ENCODE measurements around the gene ATP2B2.
"Not testable (repeated sequence)": the region's sequence is repeated elsewhere in the genome, so short reads cannot be mapped to it uniquely, and the experiment has no call there.

ATP2B2 gene

GRCh38 chr3:10546181-10546624 lies 40.8 kb upstream of the ATP2B2 start:
- no peak overlapping the region for H3K4me3 ChIP-seq (ENCODE audit: low read length)
- TF ChIP-seq ZNF274 (IDR thresholded peaks at IDR 0.05; ENCODE audit: low read depth, low read length): no peak

GRCh38 chr3:10542518-10542917 lies 37.1 kb upstream of the ATP2B2 start:
- no peak for TF ChIP-seq ZNF274 (IDR thresholded peaks at IDR 0.05; ENCODE audit: low read depth, low read length)
- H3K4me3 ChIP-seq (ENCODE audit: low read length): no peak overlapping the region

DNA sequence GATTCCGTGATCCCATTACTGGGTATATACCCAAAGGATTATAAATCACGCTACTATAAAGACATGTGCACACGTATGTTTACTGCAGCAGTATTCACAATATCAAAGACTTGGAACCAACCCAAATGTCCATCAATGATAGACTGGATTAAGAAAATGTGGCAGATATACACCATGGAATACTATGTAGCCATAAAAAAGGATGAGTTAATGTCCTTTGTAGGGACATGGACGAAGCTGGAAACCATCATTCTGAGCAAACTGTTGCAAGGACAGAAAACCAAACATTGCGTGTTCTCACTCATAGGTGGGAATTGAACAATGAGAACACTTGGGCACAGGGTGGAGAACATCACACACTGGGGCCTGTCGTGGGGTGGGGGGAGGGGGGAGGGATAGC lies 35.0 kb upstream of the ATP2B2 start:
- not testable (repeated sequence) for H3K4me3 ChIP-seq (ENCODE audit: low read length)

GRCh38 chr3:10534066-10534465 lies 28.7 kb upstream of the ATP2B2 start:
- no peak overlapping the region for H3K4me3 ChIP-seq (ENCODE audit: low read length)
- TF ChIP-seq ZNF274 (IDR thresholded peaks at IDR 0.05; ENCODE audit: low read depth, low read length): no peak

GRCh38 chr3:10533737-10534023 lies 28.3 kb upstream of the ATP2B2 start:
- no peak for TF ChIP-seq ZNF274 (IDR thresholded peaks at IDR 0.05; ENCODE audit: low read depth, low read length)

GRCh38 chr3:10532939-10533736 lies 27.8 kb upstream of the ATP2B2 start:
- no peak for TF ChIP-seq ZNF274 (IDR thresholded peaks at IDR 0.05; ENCODE audit: low read depth, low read length)
- H3K4me3 ChIP-seq (ENCODE audit: low read length): no peak overlapping the region

More at GRCh38 chr3:10533737-10534023, 28.3 kb upstream of the ATP2B2 start:
- no peak overlapping the region for H3K4me3 ChIP-seq (ENCODE audit: low read length)

DNA sequence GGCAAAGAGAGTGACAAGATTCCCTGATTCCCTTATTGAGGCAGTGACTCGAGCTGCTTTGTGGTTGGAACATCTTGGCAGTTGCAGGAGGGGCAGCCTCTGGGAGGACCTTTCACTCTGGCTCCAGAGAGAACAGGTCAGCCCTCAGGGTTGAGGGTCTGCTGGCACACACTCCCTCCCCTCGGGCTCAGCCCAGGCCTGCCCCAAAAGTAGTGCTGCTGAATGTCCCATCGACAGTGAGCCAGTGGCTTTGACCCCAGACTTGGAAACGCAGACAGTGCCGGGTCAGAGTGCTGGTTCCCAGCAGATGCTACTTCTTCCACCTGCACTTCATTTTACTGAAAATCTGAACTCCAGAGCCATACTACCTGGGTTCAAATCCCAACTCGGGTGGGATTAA lies 25.6 kb upstream of the ATP2B2 start:
- no peak for TF ChIP-seq ZNF274 (IDR thresholded peaks at IDR 0.05; ENCODE audit: low read depth, low read length)

GRCh38 chr3:10530241-10530640 lies 24.9 kb upstream of the ATP2B2 start:
- no peak overlapping the region for H3K4me3 ChIP-seq (ENCODE audit: low read length)
- no peak for TF ChIP-seq ZNF274 (IDR thresholded peaks at IDR 0.05; ENCODE audit: low read depth, low read length)

More for the DNA sequence above, 25.6 kb upstream of the ATP2B2 start:
- H3K4me3 ChIP-seq (ENCODE audit: low read length): no peak overlapping the region

DNA sequence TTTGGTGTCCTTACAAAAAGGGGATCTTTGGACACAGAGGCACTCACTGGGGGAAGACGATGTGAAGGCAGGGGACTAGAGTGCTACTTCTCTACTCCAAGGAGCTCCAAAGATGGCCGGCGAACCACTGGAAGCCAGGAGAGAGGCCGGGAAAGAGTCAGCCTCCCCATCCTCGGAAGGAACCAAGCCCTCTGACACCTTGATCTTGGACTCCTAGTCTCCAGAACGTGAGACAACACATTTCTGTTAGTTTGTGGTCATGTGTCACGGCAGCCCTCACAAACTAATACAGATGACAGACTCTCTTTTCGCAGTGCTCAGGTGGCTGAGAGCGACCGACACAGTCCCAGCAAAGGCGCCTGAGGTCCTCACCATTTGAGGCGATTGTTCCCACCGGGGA lies 24.4 kb upstream of the ATP2B2 start:
- H3K4me3 ChIP-seq (ENCODE audit: low read length): no peak overlapping the region
- TF ChIP-seq ZNF274 (IDR thresholded peaks at IDR 0.05; ENCODE audit: low read depth, low read length): no peak

- no peak overlapping the region for H3K4me3 ChIP-seq (ENCODE audit: low read length)
- TF ChIP-seq ZNF274 (IDR thresholded peaks at IDR 0.05; ENCODE audit: low read depth, low read length): no peak
Measured at GRCh38 chr3:10528046-10528445, 22.7 kb upstream of the ATP2B2 start.

GRCh38 chr3:10527295-10528001 lies 22.1 kb upstream of the ATP2B2 start:
- TF ChIP-seq ZNF274 (IDR thresholded peaks at IDR 0.05; ENCODE audit: low read depth, low read length): no peak

GRCh38 chr3:10526366-10526765 lies 21.0 kb upstream of the ATP2B2 start:
- TF ChIP-seq ZNF274 (IDR thresholded peaks at IDR 0.05; ENCODE audit: low read depth, low read length): no peak

More at GRCh38 chr3:10527295-10528001, 22.1 kb upstream of the ATP2B2 start:
- H3K4me3 ChIP-seq (ENCODE audit: low read length): no peak overlapping the region

DNA sequence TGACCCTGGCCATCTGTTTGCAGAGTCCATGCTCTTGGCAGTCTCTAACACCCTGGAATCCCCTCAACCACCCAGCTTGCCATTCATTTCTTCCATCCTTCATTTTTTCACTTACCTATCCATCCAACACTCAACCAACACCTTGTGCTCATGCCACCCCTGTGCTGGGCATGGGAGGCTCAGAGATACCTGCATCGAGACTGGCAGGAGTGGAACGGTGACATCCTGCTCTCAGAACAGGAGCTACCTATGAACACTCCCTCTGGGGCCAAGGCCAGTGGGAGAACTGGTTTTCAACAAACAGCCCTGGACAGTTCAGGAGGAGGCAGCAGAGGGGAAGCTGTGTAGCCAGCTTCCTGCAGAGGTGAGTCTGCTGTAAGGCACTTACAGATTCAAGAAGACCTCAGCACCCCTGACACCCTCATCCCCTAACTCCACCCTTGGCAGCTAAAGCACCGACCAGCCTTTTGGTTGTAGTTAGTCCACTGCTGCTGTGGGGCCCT lies 19.5 kb upstream of the ATP2B2 start:
- no peak for TF ChIP-seq ZNF274 (IDR thresholded peaks at IDR 0.05; ENCODE audit: low read depth, low read length)
- H3K4me3 ChIP-seq (ENCODE audit: low read length): no peak overlapping the region

More at GRCh38 chr3:10526366-10526765, 21.0 kb upstream of the ATP2B2 start:
- H3K4me3 ChIP-seq (ENCODE audit: low read length): no peak overlapping the region

DNA sequence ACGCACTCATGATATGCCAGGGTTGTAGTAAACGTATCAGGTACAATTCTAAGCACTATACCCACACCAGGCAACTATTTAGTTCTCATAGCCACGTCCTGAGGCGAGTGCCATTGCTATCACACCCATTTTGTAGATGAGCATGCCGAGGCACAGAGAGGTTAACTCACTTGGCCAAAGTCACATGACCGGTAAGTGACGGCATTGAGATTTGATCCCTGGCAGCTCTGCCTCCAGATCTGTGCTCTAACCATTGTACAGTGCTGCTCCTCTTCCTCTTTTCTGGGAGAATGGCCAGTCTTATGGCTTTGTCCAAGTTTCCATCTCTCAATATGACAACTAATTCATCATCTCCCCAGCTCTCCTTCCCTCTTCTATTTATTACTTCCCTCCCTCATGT lies 18.9 kb upstream of the ATP2B2 start:
- no peak for TF ChIP-seq ZNF274 (IDR thresholded peaks at IDR 0.05; ENCODE audit: low read depth, low read length)
- no peak overlapping the region for H3K4me3 ChIP-seq (ENCODE audit: low read length)

DNA sequence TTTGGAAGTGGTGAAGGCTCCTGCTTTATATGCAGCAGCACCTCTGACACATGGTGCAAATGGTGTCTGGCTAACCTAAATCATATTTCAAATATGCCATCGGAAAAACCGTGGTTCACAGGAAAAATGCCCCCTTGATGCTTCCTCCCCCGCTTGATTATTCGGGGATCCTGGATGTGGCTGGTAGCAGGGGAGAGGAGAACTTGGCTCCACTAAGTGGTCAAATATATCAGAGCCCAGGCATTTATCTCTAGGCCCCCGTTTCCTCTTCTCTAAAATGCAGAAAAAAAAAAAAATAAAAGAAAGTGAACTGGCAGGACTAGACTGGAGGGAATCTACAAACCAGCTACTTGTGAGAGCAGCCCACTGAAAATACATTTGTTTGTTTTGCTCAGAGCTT lies 18.2 kb upstream of the ATP2B2 start:
- no peak overlapping the region for H3K4me3 ChIP-seq (ENCODE audit: low read length)
- TF ChIP-seq ZNF274 (IDR thresholded peaks at IDR 0.05; ENCODE audit: low read depth, low read length): no peak
